Inferior parietal cortex (tissue), 1 donor: Measurements from ENCODE around the gene VTI1A.

Experiments
- DNase-seq: peaks from one replicate; pipeline ENCODE4 v3.0.0-alpha.2; 2016; ENCODE audit errors: extremely low spot score

VTI1A gene

DNA sequence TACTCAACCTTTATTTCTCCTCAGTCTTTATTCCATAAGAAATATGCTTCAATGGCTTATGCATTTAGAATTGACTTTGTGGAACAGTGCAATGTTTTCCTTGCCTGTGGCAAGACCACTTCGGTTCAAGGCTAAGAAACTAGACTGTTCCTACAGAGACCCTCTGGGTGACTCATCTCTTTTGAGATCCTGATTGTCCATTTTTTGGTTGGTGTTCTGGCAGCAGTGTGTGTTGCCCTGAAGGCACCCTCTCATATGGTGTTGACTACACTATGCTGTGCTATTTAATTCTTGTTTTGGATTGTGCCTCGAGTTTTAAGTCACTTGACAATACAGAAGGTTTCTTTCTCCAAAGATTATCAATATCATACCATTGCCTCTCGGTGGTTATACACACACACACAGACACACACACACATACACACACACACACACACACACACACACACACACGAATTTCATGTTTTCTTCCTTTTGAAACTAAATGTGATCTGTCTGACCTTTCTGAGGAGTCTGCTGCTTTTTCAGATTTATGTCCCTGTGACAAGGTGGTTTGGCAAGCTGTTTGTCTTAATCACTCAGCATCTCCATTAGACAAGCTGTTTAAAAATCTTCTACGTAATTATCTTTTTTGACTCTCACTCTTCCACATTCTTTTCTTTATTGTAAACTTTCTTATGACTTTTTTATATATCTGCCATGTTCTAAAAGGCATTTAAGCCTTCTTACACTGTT lies 187.2 kb downstream of the VTI1A start:
- DNase-seq: no peak

DNA sequence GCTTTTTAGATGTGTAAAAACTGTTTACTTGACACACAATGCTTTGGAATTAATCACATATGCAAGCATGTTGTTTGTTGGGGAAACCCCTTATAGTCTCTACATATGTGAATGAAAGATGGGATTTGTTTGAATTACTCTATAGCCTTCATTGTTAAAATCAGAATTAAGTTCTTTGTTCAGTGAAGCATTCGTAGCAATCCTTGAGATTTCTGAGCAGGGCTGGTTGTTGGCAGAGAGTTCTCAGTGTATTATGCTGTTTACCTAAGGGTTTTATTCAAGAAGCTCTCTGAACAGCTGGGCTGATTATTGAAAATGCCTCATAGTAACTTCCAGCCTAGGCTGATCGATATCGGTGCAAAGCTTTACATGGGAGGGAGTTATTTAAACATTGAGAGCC lies 190.9 kb downstream of the VTI1A start:
- DNase-seq: no peak

DNA sequence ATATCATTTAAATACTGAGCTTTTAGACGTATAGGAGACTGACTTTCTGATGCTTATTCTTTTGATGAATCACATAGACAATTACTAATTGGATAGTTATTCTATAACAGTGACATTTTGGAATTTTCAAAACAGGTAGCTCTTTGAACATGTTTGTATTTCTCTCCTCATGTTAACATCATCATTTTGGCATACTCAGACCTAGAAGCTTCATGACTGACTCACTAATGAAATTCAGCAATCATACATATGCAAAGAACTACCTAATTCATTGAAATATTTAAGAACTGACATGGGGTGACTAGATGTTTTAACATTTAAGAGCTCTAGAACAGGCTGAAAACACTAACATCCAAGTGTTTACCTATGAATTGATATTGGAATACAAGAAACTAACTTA lies 192.3 kb downstream of the VTI1A start:
- no peak for DNase-seq

DNA sequence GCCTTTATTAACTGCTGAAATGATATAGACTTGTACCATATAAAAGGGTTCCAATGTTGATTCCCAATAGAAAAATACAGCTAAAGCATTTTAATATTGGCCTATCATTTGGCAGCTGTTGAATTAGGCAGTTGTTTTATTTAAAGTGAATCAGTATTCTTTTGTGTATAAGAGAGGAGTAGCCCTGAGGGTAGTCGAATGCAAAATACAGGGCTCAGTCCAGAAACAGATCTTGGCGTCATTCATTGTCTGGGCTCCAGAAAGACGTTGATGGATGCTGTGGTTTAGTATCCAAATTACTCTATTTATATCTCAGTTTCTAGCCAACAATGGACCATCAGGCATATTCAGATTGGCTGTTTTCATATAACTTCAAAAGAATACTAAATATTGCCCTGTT lies 193.6 kb downstream of the VTI1A start:
- no peak for DNase-seq

DNA sequence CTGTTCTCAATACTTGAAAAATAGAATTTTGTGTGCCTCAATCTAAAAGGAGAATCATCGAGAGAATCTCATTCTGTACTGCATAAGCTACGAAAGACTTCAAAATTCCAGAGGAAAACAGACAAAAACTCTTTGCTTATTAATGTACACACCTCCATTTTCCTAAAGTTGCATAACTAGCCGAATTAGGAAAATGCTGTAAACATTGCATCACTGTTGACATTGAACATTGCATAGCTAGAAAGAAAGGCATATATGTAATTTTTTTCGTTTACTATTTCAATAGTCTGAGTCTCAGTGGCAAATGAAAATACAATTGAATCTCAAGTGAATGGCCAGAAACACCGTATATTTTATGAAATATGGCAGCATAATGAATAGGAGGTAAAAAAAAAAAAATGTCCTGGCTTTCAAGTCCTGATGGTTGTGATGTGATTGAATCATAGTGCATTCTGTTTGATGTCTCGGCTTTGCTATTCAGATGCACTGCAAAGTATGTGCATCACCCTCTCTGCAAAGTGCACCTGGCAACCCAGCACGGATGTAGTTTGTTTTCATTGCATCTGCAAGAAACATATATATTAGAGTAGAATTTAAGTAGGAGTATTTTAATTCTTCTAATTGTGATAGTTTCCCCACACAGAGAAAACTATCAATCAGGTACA lies 196.7 kb downstream of the VTI1A start:
- DNase-seq: no peak

DNA sequence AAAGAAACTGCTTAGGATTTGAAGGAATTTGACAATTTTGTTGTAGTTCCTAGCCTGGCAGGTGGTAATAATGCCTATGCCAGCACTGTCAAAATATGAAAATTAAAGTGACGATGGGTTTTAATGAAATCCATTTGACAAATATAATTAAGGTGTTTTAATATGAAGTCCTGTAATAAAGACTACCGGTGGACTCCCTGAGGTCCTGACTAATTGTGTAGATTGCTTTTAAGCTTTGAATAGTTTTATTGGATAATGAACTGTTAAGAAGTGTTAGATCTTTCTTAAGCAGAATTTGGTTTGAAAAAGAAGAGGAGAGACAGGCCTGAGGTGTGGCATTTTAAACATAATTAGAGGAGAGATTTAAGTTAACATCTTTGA lies 197.2 kb downstream of the VTI1A start:
- DNase-seq: no peak

DNA sequence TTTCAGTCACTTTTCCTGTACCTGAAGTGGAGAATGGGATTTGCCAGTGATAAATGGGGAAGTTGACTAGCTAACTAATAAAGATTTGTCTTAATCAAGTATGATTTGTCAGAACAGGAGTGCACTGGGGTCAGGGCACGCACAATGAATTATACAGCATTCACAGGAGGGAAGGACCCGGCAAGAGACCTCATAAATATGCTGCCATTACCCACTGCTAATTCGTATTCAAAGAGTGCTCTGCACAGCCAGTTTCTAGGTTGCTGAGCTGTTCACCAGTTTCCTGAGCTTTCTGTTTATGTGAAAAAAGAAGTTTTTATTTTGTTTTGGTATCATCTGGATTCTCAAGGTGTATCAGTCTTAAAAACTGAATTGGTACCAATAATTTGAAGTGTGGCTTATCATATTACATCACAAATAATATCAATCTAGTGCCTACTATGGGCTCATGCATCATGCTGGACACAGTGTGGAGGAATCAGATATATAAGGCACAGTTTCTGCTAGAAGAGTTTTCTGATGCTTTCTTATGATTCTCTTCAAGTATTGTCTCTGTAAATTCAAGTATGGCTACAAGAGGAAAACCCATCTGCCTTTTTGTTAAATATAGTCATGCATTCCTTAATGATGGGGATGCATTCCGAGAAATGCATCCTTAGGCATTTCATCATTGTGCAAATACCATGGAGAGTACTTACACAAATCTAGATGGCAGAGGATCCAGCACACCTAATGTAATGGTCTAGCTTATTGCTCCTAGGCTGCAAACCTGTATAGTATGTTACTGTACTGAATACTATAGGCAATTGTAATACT lies 202.2 kb downstream of the VTI1A start:
- no peak for DNase-seq

DNA sequence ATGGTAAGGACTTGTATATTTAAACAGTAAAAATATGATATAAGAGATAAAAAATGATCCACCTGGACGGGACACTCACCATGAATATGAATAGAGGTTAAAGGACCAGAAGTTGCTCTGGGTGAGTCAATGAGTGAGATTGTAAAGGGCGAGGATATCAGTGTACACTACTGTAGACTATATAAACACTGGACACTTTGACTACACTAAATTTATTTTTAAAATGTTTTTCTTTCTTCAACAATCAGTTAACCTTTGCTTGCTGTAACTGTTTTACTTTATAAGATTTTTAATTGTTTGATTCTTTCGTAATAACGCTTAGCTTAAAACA lies 202.8 kb downstream of the VTI1A start:
- no peak for DNase-seq

DNA sequence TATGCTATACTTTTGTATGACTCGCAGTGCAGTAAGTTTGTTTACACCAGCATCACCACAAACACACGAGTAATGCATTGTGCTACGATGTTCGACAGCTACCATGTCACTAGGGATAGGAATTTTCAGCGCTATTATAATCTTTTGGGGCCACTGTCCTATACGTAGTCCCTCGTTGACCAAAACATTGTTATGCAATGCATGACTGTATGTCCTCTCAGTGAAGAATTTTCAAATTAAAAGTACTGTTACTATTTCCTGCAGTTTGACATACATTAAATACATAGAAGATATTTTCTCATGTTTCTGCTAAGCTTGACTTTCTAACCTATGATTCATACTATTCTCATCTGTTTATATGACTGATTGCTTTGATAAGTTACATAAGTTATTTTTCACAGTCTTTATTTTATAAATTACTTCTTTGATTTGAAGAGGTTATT lies 203.6 kb downstream of the VTI1A start:
- DNase-seq: no peak

DNA sequence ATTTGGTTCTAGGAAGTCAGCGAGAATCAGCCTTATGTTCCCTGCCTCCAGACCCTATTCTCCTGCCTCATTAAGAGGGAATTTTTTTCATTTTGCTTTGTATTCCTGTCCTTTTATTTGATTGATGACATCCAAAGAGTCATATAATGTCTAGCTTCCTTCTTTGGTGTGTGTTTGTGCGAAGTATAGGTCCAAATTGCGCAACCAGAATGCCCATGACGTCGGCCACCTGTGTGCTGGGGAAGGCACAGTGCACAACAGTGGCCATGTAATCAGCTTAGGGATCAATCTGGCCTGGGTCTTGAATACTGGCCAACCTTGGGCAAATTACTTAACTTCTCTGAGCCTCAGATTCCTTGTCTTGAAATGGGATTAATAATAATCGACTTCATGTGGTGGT lies 206.2 kb downstream of the VTI1A start:
- DNase-seq: no peak

DNA sequence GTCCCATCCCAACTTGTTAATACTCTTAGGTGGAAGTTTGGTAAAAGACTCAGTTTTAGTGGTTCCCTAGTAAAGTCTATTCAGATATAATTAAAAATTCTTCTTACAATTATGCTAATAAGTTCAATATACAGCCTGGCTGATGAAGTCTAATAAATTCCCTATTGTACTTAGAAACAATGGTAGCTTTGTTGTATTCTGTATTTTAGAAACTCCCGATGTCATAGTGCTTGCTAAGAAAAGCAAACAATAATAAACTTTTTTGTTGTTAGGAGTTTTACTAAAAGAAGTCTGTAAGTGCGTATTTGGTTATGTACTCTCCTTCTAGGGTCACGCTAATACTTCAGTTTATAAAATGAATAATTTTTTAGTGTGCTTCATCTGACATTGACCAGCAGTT lies 206.8 kb downstream of the VTI1A start:
- no peak for DNase-seq

DNA sequence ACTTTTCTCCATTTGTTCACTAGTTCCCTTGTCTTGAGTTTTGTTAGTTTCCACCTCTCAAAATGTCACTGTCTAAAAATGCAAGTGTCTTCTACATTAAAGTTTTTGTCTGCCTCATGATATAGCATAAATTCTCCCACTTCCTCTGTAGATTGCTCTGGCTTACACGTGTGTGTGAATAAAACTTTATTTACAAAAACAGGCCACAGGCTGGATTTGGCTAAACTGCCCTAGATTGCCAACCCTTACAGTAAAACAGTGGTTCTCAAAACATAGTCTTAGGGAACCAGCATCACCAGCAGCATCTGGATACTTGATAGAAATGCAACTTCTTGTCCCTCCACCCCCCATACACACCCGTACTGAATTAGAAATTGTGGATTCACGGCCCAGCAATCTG lies 207.8 kb downstream of the VTI1A start:
- DNase-seq: no peak

DNA sequence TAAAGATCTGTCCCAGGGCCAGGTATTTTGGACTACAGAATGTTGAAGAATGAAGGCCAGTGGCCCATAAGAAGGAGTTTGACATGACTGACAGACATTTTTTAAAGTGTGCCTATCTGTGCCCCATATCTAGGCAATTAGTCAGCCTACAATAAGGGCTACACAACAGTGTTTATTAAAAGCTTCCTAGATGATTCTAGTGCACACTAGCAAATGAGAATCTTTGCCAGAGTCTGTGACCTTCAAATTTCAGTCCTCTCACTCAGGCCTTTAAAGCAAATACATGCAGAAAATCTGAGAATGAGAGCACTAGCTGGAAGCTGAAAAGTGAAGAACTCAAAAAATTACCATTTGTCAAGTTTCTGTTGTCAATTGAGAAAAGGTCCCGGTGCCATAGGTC lies 208.7 kb downstream of the VTI1A start:
- no peak for DNase-seq

DNA sequence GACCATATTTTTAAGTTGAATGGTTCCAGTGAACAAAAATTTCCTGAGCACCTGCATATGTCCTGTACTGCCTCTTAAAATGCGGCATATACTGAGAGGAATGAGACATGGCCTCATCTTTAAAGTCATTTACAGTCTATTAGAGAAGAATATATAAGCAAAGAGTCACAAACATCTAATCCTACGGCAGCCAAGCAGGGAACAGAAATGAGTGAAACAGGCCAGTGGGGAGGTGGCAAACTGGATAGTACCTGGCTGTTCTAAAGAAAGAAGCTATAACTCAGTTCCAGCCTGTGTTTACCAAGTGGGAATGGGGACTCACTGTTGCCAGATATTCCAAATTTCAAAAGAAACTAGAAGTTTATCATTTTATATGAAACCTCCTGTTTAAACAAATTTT lies 211.4 kb downstream of the VTI1A start:
- no peak for DNase-seq

DNA sequence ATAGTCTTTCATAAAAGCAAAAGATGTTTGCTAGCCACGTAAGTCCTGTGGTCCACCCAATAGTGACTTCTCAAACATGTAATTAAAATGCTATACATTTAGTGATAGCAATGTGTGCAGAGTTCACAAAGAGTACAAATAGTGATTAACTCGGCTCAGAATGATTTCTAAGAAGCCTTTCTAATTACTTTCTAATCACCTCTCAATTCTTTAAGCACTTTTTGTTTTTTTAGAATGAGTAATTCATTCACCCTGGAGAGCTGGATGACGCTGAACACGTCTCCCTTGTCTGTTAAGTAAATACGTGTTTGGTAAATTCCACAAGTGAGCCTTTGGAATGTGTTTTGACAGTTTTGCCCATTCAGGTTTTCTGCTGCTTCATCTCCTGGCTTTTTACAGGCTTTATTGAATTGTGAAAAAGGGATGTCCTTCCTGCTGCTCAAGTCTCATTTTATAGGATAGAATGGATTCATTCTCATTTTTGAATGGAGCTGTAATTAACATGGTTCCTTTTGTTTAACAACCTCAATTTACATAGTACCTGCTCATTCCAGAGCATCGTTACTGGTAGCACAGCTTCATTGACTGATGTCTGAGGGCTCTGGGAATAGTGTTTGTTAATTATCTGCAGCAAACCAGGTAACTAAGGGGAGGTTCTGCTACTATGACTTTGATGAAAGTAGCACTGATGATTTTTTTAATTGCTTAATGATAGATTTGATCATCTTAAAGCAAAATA lies 212.1 kb downstream of the VTI1A start:
- no peak for DNase-seq

DNA sequence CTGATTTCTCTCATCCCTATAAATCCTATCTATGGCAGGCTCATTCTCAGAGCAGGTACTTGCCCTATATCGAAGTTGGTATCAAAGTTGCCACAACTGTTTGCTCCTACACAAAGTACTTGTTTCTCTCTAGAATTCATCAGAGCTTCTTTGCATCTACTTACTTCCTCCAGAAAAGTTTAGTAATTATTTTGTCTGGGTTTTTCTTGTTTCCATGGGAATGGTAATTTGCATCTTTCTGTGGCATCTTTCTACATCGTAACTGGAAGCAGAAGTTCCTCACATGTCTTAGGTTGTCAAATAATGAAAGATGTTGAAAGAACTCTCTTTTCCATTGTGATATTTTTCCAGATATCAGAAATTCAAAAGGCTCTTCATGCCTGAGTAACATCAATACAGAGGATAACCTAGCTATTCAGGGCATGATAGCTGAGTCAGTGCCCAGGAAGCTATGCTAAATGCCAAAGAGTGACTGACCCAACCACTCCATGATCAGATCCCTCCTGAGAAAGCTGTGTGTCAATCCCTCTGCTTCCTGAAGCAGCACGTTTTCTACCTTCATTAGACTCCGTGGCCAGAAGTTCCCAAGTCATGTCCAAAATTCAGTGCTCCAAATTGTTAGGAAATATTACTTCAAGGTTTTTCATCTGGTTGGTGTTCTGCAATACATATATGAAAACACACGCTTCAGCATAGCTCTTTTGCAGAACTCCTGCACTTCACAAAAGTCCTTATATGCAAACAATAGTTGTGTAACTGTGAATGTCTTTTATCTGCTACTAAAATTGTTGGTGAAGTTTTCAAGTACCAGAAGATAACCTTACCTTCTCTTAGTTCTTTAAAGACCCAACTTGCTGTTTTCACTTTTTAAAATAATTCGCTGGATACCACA lies 216.5 kb downstream of the VTI1A start:
- DNase-seq: no peak

DNA sequence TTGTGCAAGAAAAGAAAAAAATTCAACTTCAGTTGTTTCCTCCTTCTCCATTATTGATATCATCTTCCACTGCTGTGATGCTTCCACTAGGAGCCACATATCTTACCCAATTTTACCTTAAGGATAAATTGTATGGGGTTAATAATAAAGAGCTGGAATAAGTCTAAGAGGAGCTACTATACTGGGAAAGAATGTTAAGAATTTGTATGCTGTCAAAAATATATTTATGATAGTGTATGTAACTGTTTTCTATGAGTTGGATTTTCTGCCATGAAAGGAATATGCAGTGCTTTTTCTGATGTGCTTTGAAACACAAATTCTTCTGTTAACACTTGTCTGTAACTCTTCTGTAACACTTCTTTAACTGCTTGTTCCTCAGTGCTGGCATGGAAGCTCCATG lies 219.1 kb downstream of the VTI1A start:
- no peak for DNase-seq

DNA sequence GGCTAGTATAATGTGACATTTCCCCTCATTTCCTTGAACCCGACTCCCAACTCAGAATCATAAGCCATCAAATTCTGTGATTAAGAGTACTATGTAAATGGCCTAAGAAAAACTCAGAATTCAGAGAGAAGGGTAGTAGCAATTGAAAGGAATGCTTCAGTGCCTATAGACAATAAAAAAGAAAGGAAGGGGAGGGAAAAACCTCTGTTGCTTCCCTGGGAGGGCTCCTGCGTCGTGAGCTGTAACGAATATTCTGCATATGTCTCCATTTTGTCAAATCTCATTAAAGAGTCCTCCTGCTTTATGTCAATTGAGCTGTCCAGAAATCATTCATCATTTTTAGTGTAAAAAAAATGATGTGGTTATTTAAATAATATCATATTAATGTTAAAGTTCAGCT lies 223.0 kb downstream of the VTI1A start:
- no peak for DNase-seq

DNA sequence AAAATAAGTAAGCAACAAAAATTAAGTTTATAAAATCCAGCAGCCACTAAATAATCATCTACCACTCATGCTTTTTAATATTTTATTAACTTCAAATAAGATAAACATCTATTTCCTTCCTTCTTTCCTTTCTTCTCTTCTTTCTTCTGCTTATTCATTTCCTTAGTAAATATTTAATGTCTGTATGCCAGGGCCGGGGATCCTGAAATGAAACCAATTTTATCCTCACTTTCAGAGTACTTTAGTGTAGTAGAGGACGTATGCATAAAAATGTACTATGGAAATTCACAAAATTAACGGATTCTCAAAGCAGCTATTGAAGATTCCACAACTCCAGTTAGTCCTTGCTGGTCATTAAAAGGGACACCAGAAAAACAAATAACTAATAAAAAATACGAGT lies 224.7 kb downstream of the VTI1A start:
- no peak for DNase-seq

DNA sequence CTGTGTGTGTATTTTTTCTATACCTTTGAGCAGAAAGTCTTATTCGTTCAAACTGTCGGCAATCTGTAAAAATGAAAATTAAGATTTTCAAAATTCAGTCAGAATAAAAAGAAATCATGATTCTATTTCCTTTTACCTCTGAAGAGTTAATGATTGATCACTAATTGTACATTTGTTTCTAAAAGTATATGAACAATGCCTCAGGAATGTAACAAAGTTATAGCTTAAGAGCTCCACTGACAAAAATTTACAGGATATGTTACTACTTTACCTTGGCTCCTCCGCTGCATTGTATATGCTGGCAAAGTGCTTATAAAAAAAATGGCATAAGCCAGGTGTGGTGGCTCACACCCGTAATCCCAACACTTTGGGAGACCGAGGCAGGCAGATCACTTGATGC lies 225.7 kb downstream of the VTI1A start:
- no peak for DNase-seq

DNA sequence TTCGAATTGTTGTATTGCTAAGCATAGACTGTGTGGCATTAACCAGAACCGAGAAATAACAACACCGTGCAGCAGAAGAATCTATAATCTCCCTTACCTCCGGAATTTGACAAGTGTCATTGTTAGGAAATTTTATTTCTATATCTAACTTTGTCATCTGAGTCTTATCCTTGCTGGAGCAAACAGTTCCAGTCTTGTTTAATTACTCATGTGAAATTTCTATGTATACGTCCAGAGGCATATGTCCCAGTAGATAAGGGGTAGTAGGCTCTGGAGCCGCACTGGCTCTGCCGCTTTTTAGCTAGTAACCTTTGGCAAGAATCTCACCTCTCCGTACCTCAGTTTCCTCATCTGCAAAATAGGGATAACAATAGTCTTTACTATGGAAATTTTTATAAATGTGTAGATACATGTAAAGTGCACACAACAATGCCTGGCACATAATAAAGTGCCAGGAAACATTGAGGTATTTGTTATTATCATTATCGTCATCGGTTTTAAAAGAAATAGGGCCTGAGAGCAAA lies 228.6 kb downstream of the VTI1A start:
- DNase-seq: no peak
